Panc1 (cell line): Measurements from ENCODE around the gene SHKBP1. TPM values are rescaled to one million over a fixed set of nuclear protein-coding genes. Genes with fewer than 3 reads are reported as not detected.

Experiments
- ATAC-seq: fragments of 200-7000 bp; cut with Tn5 transposase; 2 replicates; pipeline ENCODE4 v1.9.1; 2020; ENCODE audit warnings: mild to moderate bottlenecking, moderate library complexity
- BruUV-seq: library from RNA; stranded (reverse); fragments of 400-500 nt; replicated peaks from 2 replicates; lab custom pipeline; 2021; lab: Mats Ljungman, UMichigan
- CTCF ChIA-PET: fragments of 300-600 bp; sonication (Branson Sonifier 250); formaldehyde crosslinking; loops from one replicate; lab custom pipeline; 2022; ENCODE audit warnings: antibody characterized with exemption; lab: Charles Lee
- POLR2A ChIA-PET: fragments of 300-600 bp; sonication (Branson Sonifier 250); formaldehyde crosslinking; loops from one replicate; lab custom pipeline; 2022; ENCODE audit warnings: antibody characterized with exemption; lab: Charles Lee
- DNase-seq: peaks from one replicate; pipeline ENCODE4 v3.0.0-alpha.2; 2010; ENCODE audit warnings: low read depth, low spot score
- H3K27ac ChIP-seq: 2 replicates; pipeline ENCODE4 v1.5.1; 2011; ENCODE audit warnings: mild to moderate bottlenecking, low read length, inconsistent platforms
- H3K27me3 ChIP-seq: fragments of 200-500 bp; sonication (Bioruptor generic); 2 replicates; pipeline ENCODE4 v1.6.0; 2014; ENCODE audit warnings: low read length, inconsistent platforms; ENCODE audit not compliant: control insufficient read depth, insufficient read depth
- H3K36me3 ChIP-seq: fragments of 200-500 bp; sonication (Bioruptor generic); 2 replicates; pipeline ENCODE4 v1.5.1; 2014; ENCODE audit warnings: inconsistent platforms, mild to moderate bottlenecking, low read length, moderate library complexity; ENCODE audit not compliant: control insufficient read depth, insufficient read depth
- H3K4me1 ChIP-seq: 2 replicates; pipeline ENCODE4 v1.5.1; 2011; ENCODE audit warnings: inconsistent platforms, mild to moderate bottlenecking, low read length, moderate library complexity; ENCODE audit not compliant: control insufficient read depth, insufficient read depth
- H3K4me3 ChIP-seq, 2 experiments: 2 replicates each; pipeline ENCODE4 v1.5.1; 2011 to 2012; ENCODE audit warnings: low read depth in 2 of 2, low read length in 2 of 2, mild to moderate bottlenecking in 2 of 2, inconsistent platforms in 1 of 2, moderate library complexity in 1 of 2
- H3K9me3 ChIP-seq: fragments of 200-500 bp; sonication (Bioruptor generic); 2 replicates; pipeline ENCODE4 v1.5.1; 2014; ENCODE audit warnings: low read depth, mild to moderate bottlenecking, inconsistent platforms, low read length, moderate library complexity; ENCODE audit not compliant: control insufficient read depth, insufficient read depth
- POLR2AphosphoS5 ChIP-seq: IDR thresholded peaks from 2 replicates; pipeline ENCODE4 v1.6.1; 2012; ENCODE audit warnings: mild to moderate bottlenecking, low read depth, low read length, moderate library complexity
- REST ChIP-seq, 2 experiments: IDR thresholded peaks; 2 replicates each; pipeline ENCODE4 v1.6.1; 2011 to 2012; ENCODE audit warnings: low read depth in 2 of 2, control low read depth in 1 of 2, low read length in 1 of 2, mild to moderate bottlenecking in 1 of 2, moderate library complexity in 1 of 2; ENCODE audit not compliant: insufficient read depth in 1 of 2
- SIN3A ChIP-seq: IDR thresholded peaks from 2 replicates; pipeline ENCODE4 v1.6.1; 2012; ENCODE audit warnings: low read depth, mild to moderate bottlenecking, low read length, moderate library complexity, borderline replicate concordance; ENCODE audit not compliant: insufficient read depth
- TCF7L2 ChIP-seq: IDR thresholded peaks from 2 replicates; pipeline ENCODE4 v1.6.1; 2011; ENCODE audit warnings: mild to moderate bottlenecking, low read depth, low read length, inconsistent platforms
- in situ Hi-C: cut with HindIII; loops from 2 replicates; pipeline ENCODE4 v1.10.0; 2016; ENCODE audit warnings: low sequenced_read_pairs, low pct_unique_long_range_greater_than_20kb
- intact Hi-C: fragments of 100-400 bp; cut with micrococcal nuclease; formaldehyde crosslinking; loops from one replicate; pipeline ENCODE4 v1.10.0; 2022; ENCODE audit not compliant: unreplicated experiment
- total RNA-seq: library from RNA; stranded (reverse); gene quantifications from one replicate; pipeline ENCODE4 v1.2.1, GENCODE V29; 2021; ENCODE audit not compliant: unreplicated experiment
- TF ChIP-seq, protein P1 (sequence below): fragments of 450-650 bp; IDR thresholded peaks from 2 replicates; pipeline ENCODE4 v1.5.1; 2017; ENCODE audit warnings: mild to moderate bottlenecking

The SHKBP1 gene
- total RNA-seq, 1 experiment from 2014 or later, result 55.9 TPM

DNA sequence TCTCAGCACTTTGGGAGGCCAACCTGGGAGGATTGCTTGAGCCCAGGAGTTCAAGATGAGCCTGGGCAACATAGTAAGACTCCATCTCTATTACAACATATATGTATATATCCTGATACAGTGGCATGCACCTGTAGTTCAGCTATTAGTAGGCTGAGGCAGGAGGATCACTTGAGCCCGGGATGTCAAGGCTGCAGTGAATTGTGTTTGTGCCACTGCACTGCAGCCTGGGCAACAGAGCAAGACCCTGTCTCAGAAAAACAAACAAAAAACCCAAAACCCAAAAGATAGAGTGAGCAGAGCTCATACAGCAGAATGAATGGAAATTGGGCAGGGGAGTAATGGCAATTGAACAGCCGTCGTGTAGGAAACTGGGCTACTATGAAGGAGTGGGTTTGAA is 17.3 kb upstream of the SHKBP1 start:
- intact Hi-C loops (no loop called here), in situ Hi-C loops (no loop called here)
- TF ChIP-seq REST (IDR thresholded peaks at IDR 0.05; ENCODE audit: insufficient read depth in 1 of 2, low read depth in 2 of 2, low read length in 1 of 2) (no peak), TCF7L2 (no peak), POLR2AphosphoS5 (no peak), SIN3A (no peak)
- TF ChIP-seq, protein P1, sequence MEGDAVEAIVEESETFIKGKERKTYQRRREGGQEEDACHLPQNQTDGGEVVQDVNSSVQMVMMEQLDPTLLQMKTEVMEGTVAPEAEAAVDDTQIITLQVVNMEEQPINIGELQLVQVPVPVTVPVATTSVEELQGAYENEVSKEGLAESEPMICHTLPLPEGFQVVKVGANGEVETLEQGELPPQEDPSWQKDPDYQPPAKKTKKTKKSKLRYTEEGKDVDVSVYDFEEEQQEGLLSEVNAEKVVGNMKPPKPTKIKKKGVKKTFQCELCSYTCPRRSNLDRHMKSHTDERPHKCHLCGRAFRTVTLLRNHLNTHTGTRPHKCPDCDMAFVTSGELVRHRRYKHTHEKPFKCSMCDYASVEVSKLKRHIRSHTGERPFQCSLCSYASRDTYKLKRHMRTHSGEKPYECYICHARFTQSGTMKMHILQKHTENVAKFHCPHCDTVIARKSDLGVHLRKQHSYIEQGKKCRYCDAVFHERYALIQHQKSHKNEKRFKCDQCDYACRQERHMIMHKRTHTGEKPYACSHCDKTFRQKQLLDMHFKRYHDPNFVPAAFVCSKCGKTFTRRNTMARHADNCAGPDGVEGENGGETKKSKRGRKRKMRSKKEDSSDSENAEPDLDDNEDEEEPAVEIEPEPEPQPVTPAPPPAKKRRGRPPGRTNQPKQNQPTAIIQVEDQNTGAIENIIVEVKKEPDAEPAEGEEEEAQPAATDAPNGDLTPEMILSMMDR, result no peak
- CTCF ChIA-PET, result interaction anchor here (0.6 kb wide), 1 partner anchor 75 kb away, joined by 14 read pairs; no protein-coding TSS in a partner anchor
- Histone ChIP-seq H3K4me1 (no peaks in the 10 kb centered on the region), H3K27ac (no peak overlapping the region), H3K27me3 (no peaks in the 10 kb centered on the region), H3K9me3 (no peaks in the 10 kb centered on the region), H3K36me3 (no peaks in the 10 kb centered on the region), H3K4me3 (no peak overlapping the region)
- POLR2A ChIA-PET, result no interaction called here
- no peak for DNase-seq
- BruUV-seq, result no TSS peak
- ATAC-seq, result no peak

- CTCF ChIA-PET, result interaction anchor here (0.6 kb wide), 1 partner anchor 75 kb away, joined by 14 read pairs; no protein-coding TSS in a partner anchor
- no peak overlapping the region for H3K27ac ChIP-seq
- DNase-seq (no peak), ATAC-seq (no peak)
- H3K36me3 ChIP-seq, result no peaks in the 10 kb centered on the region
- H3K4me1 ChIP-seq, result no peaks in the 10 kb centered on the region
- no peak overlapping the region for H3K4me3 ChIP-seq
- H3K27me3 ChIP-seq, result no peaks in the 10 kb centered on the region
- BruUV-seq, result no TSS peak
- intact Hi-C loops, result no loop called here
- in situ Hi-C loops, result no loop called here
- POLR2A ChIA-PET, result no interaction called here
- H3K9me3 ChIP-seq, result no peaks in the 10 kb centered on the region
- TF ChIP-seq TCF7L2 (no peak), REST (IDR thresholded peaks at IDR 0.05; ENCODE audit: insufficient read depth in 1 of 2, low read depth in 2 of 2, low read length in 1 of 2) (no peak), POLR2AphosphoS5 (no peak), SIN3A (no peak)
- TF ChIP-seq, protein P1, result no peak
Observed at GRCh38 chr19:40560092-40560507, 16.6 kb upstream of the SHKBP1 start.
